Stimulated activated CD4-positive, alpha-beta T cell treated with anti-CD3 and anti-CD28 coated beads, Interleukin-4, amount 100 ng/mL, for 1 hour (primary cell): ENCODE data around the gene C5AR1.

Experiments used
- DNase-seq: peaks from one replicate; pipeline ENCODE4 v3.0.0-alpha.2; 2020

Gene C5AR1

GRCh38 chr19:47371261-47371660, 61.6 kb downstream of the C5AR1 start:
- no peak for DNase-seq
